Ascending aorta (tissue), 2 donors: ENCODE data around the gene YJEFN3. TPM values are rescaled to one million over a fixed set of nuclear protein-coding genes. Genes with fewer than 3 reads are reported as not detected.

Experiments
- DNase-seq, 2 donors: peaks; one replicate each; pipeline ENCODE4 v3.0.0-alpha.2; 2019; ENCODE audit warnings: low spot score in 2 of 2
- H3K27ac ChIP-seq, 2 donors: fragments of 200-600 bp; sonication (generic); one replicate each; pipeline ENCODE4 v1.5.1; 2016 to 2017; ENCODE audit warnings: mild to moderate bottlenecking in 1 of 2
- H3K27me3 ChIP-seq: fragments of 200-600 bp; sonication (generic); one replicate; pipeline ENCODE4 v1.5.1; 2017
- H3K36me3 ChIP-seq, 2 donors: fragments of 200-600 bp; sonication (generic); one replicate each; pipeline ENCODE4 v1.5.1; 2016
- H3K4me1 ChIP-seq, 2 donors: fragments of 200-600 bp; sonication (generic); one replicate each; pipeline ENCODE4 v1.5.1; 2016 to 2017; ENCODE audit warnings: mild to moderate bottlenecking in 1 of 2
- H3K4me3 ChIP-seq, 2 donors: fragments of 200-600 bp; sonication (generic); one replicate each; pipeline ENCODE4 v1.5.1; 2016 to 2017; ENCODE audit warnings: mild to moderate bottlenecking in 1 of 2
- H3K9me3 ChIP-seq, 2 donors: fragments of 200-600 bp; sonication (generic); one replicate each; pipeline ENCODE4 v1.5.1; 2016
- CTCF ChIP-seq, 3 experiments: fragments of 200-600 bp in 2 of 3; fragments of 450-650 bp in 1 of 3; sonication (generic) in 2 of 3; IDR thresholded peaks; one replicate each; pipeline ENCODE4 v1.5.1; 2016 to 2019; ENCODE audit warnings: antibody characterized with exemption in 3 of 3, mild to moderate bottlenecking in 1 of 3, moderate library complexity in 1 of 3
- intact Hi-C: fragments of 100-400 bp; cut with DNase I; formaldehyde crosslinking; loops from one replicate; pipeline ENCODE4 v1.15.1; 2023
- total RNA-seq: library from RNA; depleted of rRNA; stranded (reverse); fragments of >200 nt; gene quantifications from one replicate; pipeline ENCODE4 v1.1.0, GENCODE V29; 2016

Gene YJEFN3
- total RNA-seq, 1 donor from 2014 or later = 3.5 TPM

- no peak overlapping the region for H3K4me3 ChIP-seq
- TF ChIP-seq CTCF (IDR thresholded peaks at IDR 0.05) = peak in 1 of 3 experiments; percentile 25
- intact Hi-C loops = no loop called here
Measured at GRCh38 chr19:19552798-19553197, 24.1 kb downstream of the YJEFN3 start.

GRCh38 chr19:19553670-19554069 is 25.0 kb downstream of the YJEFN3 start:
- Histone ChIP-seq H3K36me3 (no peaks in the 10 kb centered on the region), H3K4me3 (no peak overlapping the region), H3K9me3 (no peaks in the 10 kb centered on the region), H3K4me1 (no peaks in the 10 kb centered on the region), H3K27me3 (no peaks in the 10 kb centered on the region), H3K27ac (no peak overlapping the region)
- intact Hi-C loops = no loop called here
- TF ChIP-seq CTCF (IDR thresholded peaks at IDR 0.05) = no peak
- no peak for DNase-seq

More at GRCh38 chr19:19552798-19553197, 24.1 kb downstream of the YJEFN3 start:
- DNase-seq = no peak
- Histone ChIP-seq H3K9me3 (no peaks in the 10 kb centered on the region), H3K36me3 (no peaks in the 10 kb centered on the region), H3K4me1 (no peaks in the 10 kb centered on the region), H3K27me3 (no peaks in the 10 kb centered on the region), H3K27ac (no peak overlapping the region)

GRCh38 chr19:19554074-19555023 is 25.6 kb downstream of the YJEFN3 start:
- Histone ChIP-seq H3K36me3 (no peaks in the 10 kb centered on the region), H3K9me3 (no peaks in the 10 kb centered on the region), H3K4me3 (no peak overlapping the region), H3K27ac (no peak overlapping the region), H3K4me1 (no peaks in the 10 kb centered on the region), H3K27me3 (no peaks in the 10 kb centered on the region)
- peak; percentile 38 to 61 (median 43) for TF ChIP-seq CTCF (IDR thresholded peaks at IDR 0.05)
- DNase-seq = no peak
- intact Hi-C loops = no loop called here

- intact Hi-C loops = no loop called here
- Histone ChIP-seq H3K9me3 (no peaks in the 10 kb centered on the region), H3K4me3 (no peak overlapping the region), H3K27me3 (no peaks in the 10 kb centered on the region), H3K4me1 (no peaks in the 10 kb centered on the region), H3K27ac (no peak overlapping the region), H3K36me3 (no peaks in the 10 kb centered on the region)
- DNase-seq = no peak
- no peak for TF ChIP-seq CTCF (IDR thresholded peaks at IDR 0.05)
Measured at GRCh38 chr19:19558055-19558454, 29.3 kb downstream of the YJEFN3 start.

DNA sequence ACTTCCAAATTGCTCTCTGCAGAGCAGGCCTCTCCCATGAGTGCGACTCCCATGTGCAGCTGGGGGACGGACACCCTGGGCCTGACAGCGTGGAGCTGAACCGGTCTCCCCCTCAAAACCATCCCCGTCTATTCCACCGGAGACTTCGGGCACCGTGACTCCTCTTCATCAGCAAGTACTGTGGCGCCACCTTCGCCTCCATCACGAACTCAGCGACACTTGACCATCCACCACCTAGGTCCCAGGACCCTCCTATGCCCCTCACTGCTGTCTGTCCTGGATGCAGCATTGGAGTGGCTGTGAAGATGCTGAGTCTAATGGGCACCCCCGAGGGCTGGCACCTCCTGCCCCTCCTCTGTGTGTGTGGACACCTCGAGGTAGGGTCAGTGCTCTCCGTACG is 29.9 kb downstream of the YJEFN3 start:
- no peak for TF ChIP-seq CTCF (IDR thresholded peaks at IDR 0.05)
- H3K9me3 ChIP-seq = no peaks in the 10 kb centered on the region
- no peak for DNase-seq

More for the DNA sequence above, 29.9 kb downstream of the YJEFN3 start:
- Histone ChIP-seq H3K4me3 (no peak overlapping the region), H3K27me3 (no peaks in the 10 kb centered on the region), H3K4me1 (no peaks in the 10 kb centered on the region), H3K27ac (no peak overlapping the region), H3K36me3 (no peaks in the 10 kb centered on the region)
- intact Hi-C loops = no loop called here
